Breast epithelium (tissue), 3 donors: ENCODE data around the gene PCF11.

Experiments used
- POLR2A ChIP-seq: fragments of 450-650 bp; IDR thresholded peaks from one replicate; pipeline ENCODE4 v1.6.1; 2016; ENCODE audit warnings: antibody characterized with exemption, mild to moderate bottlenecking, moderate library complexity
- TF ChIP-seq, protein P1 (sequence below), 3 donors: fragments of 450-650 bp; IDR thresholded peaks; one replicate each; pipeline ENCODE4 v1.5.1; 2016 to 2017; ENCODE audit warnings: antibody characterized with exemption in 3 of 3, mild to moderate bottlenecking in 3 of 3, moderate library complexity in 3 of 3

DNA sequence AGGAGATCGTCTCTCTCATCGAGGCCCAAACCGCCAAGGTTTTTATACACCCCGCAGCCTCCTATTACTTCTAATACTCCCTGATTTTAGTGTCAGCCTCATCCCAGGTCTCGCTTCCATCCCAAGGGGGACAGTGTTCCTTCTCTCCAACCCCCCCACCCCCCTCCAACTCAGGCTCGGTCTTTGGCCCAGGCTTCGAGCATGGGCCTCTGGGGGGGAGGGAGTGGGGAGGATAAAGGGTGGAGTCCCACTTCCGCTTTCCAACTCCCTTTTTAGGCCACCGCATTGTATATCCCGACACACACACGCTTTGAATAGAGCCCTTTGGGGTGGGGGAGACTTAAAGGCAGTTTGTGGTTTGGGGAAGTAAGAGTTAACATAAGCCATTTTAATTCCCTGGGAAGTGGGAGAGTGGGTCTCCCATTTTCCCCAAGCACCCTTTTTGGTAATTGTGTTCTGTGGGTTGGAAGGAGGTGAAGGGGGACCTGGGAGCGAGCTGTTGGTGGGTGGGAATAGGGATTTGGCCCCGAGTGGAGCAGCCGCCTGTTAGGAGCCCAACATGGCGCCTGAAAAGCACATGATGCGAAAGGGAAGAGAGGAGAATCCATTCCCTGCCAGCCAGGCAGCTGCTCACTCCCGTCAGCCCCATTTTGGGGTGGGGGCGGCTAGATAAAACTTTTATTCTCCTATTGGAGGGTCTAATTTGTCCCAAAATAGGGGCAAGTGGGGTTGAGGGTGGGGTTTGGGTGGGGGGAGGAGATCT, 844 bp downstream of the PCF11 start:
- TF ChIP-seq POLR2A = no peak
- TF ChIP-seq, protein P1, sequence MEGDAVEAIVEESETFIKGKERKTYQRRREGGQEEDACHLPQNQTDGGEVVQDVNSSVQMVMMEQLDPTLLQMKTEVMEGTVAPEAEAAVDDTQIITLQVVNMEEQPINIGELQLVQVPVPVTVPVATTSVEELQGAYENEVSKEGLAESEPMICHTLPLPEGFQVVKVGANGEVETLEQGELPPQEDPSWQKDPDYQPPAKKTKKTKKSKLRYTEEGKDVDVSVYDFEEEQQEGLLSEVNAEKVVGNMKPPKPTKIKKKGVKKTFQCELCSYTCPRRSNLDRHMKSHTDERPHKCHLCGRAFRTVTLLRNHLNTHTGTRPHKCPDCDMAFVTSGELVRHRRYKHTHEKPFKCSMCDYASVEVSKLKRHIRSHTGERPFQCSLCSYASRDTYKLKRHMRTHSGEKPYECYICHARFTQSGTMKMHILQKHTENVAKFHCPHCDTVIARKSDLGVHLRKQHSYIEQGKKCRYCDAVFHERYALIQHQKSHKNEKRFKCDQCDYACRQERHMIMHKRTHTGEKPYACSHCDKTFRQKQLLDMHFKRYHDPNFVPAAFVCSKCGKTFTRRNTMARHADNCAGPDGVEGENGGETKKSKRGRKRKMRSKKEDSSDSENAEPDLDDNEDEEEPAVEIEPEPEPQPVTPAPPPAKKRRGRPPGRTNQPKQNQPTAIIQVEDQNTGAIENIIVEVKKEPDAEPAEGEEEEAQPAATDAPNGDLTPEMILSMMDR (IDR thresholded peaks at IDR 0.05) = no peak
